K562 (cell line): ENCODE results near the gene ENTPD6.
"Not testable (repeated sequence)": the region's sequence is repeated elsewhere in the genome, so short reads cannot be mapped to it uniquely, and the experiment has no call there.

Source experiments
- EP300 ChIP-seq: IDR thresholded peaks from 2 replicates; pipeline ENCODE4 v1.6.1; 2012; ENCODE audit warnings: low read length, improper control_type of control experiment
- HCFC1 ChIP-seq: IDR thresholded peaks from 2 replicates; pipeline ENCODE4 v1.6.1; 2012; ENCODE audit warnings: low read depth, low read length, improper control_type of control experiment
- HIVEP1 ChIP-seq: fragments of 250-450 bp; sonication (Bioruptor Pico); IDR thresholded peaks from 2 replicates; pipeline ENCODE4 v1.4.0; 2020; ENCODE audit warnings: mild to moderate bottlenecking
- HOXB6 ChIP-seq: fragments of 250-450 bp; sonication (Bioruptor Pico); IDR thresholded peaks from 2 replicates; pipeline ENCODE4 v1.5.1; 2022; ENCODE audit warnings: mild to moderate bottlenecking, borderline replicate concordance
- STAT5A ChIP-seq: IDR thresholded peaks from 2 replicates; pipeline ENCODE4 v1.6.1; 2012; ENCODE audit warnings: low read length, inconsistent platforms, borderline replicate concordance
- TF ChIP-seq, protein P1 (sequence below), 3 experiments: IDR thresholded peaks in 2 of 3; conservative IDR thresholded peaks in 1 of 3; 2 replicates each; pipeline ENCODE4 v1.5.1; 2011 to 2012; ENCODE audit warnings: low read length in 3 of 3, mild to moderate bottlenecking in 3 of 3, control low read depth in 2 of 3, improper control_type of control experiment in 1 of 3, inconsistent platforms in 1 of 3, low read depth in 1 of 3, mixed read lengths in 1 of 3, moderate library complexity in 1 of 3; ENCODE audit not compliant: insufficient read depth in 2 of 3
- TF ChIP-seq, protein P2 (sequence below): sonication (generic); formaldehyde crosslinking; IDR thresholded peaks from 2 replicates; pipeline ENCODE4 v1.8.0; 2022; ENCODE audit warnings: mild to moderate bottlenecking, missing genetic modification reagents
- TF ChIP-seq, protein P3 (sequence below): fragments of 200-800 bp; sonication (Bioruptor generic); IDR thresholded peaks from 2 replicates; pipeline ENCODE4 v1.6.1; 2017; ENCODE audit warnings: missing genetic modification characterization, missing compliant biosample characterization

DNA sequence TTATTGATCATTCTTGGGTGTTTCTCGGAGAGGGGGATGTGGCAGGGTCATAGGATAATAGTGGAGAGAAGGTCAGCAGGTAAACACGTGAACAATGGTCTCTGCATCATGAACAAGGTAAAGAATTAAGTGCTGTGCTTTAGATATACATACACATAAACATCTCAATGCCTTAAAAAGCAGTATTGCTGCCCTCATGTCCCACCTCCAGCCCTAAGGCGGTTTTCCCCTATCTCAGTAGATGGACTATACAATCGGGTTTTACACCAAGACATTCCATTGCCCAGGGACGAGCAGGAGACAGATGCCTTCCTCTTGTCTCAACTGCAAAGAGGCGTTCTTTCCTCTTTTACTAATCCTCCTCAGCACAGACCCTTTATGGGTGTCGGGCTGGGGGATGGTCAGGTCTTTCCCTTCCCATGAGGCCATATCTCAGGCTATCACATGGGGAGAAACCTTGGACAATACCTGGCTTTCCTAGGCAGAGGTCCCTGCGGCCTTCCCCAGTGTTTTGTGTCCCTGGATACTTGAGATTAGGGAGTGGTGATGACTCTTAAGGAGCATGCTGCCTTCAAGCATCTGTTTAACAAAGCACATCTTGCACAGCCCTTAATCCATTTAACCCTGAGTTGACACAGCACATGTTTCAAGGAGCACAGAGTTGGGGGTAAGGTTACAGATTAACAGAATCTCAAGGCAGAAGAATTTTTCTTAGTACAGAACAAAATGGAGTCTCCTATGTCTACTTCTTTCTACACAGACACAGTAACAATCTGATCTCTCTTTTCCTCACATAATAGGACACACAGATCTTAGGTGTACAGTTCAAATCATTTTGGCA is 38.7 kb downstream of the ENTPD6 start:
- not testable (repeated sequence) for TF ChIP-seq EP300; HCFC1; HOXB6; STAT5A; HIVEP1 (CRISPR knock-in tag)
- TF ChIP-seq, protein P1, sequence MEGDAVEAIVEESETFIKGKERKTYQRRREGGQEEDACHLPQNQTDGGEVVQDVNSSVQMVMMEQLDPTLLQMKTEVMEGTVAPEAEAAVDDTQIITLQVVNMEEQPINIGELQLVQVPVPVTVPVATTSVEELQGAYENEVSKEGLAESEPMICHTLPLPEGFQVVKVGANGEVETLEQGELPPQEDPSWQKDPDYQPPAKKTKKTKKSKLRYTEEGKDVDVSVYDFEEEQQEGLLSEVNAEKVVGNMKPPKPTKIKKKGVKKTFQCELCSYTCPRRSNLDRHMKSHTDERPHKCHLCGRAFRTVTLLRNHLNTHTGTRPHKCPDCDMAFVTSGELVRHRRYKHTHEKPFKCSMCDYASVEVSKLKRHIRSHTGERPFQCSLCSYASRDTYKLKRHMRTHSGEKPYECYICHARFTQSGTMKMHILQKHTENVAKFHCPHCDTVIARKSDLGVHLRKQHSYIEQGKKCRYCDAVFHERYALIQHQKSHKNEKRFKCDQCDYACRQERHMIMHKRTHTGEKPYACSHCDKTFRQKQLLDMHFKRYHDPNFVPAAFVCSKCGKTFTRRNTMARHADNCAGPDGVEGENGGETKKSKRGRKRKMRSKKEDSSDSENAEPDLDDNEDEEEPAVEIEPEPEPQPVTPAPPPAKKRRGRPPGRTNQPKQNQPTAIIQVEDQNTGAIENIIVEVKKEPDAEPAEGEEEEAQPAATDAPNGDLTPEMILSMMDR (IDR thresholded peaks at IDR 0.05 in 2 of 3, conservative IDR thresholded peaks at IDR 0.05 in 1 of 3; ENCODE audit: insufficient read depth in 2 of 3, low read depth in 1 of 3, low read length in 3 of 3): not testable (repeated sequence)
- TF ChIP-seq, protein P2, sequence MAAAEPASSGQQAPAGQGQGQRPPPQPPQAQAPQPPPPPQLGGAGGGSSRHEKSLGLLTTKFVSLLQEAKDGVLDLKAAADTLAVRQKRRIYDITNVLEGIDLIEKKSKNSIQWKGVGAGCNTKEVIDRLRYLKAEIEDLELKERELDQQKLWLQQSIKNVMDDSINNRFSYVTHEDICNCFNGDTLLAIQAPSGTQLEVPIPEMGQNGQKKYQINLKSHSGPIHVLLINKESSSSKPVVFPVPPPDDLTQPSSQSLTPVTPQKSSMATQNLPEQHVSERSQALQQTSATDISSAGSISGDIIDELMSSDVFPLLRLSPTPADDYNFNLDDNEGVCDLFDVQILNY (CRISPR knock-in tag): not testable (repeated sequence)
- TF ChIP-seq, protein P3, sequence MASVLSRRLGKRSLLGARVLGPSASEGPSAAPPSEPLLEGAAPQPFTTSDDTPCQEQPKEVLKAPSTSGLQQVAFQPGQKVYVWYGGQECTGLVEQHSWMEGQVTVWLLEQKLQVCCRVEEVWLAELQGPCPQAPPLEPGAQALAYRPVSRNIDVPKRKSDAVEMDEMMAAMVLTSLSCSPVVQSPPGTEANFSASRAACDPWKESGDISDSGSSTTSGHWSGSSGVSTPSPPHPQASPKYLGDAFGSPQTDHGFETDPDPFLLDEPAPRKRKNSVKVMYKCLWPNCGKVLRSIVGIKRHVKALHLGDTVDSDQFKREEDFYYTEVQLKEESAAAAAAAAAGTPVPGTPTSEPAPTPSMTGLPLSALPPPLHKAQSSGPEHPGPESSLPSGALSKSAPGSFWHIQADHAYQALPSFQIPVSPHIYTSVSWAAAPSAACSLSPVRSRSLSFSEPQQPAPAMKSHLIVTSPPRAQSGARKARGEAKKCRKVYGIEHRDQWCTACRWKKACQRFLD (CRISPR knock-in tag): peak; percentile 72
